Mammary epithelial cell (primary cell): Measurements from ENCODE around the gene LRRN2.

Source experiments
- EZH2 ChIP-seq: IDR thresholded peaks from 2 replicates; pipeline ENCODE4 v1.6.1; 2012; ENCODE audit warnings: low read length, inconsistent platforms, borderline replicate concordance
- TF ChIP-seq, protein P1 (sequence below), 2 donors: IDR thresholded peaks in 1 of 2; conservative IDR thresholded peaks in 1 of 2; 2 replicates each; pipeline ENCODE4 v1.5.1; 2011 to 2012; ENCODE audit warnings: inconsistent platforms in 2 of 2, low read length in 2 of 2, mild to moderate bottlenecking in 2 of 2, control low read depth in 1 of 2, low read depth in 1 of 2; ENCODE audit not compliant: insufficient read depth in 1 of 2; ENCODE audit errors: extremely low read depth in 1 of 2

DNA sequence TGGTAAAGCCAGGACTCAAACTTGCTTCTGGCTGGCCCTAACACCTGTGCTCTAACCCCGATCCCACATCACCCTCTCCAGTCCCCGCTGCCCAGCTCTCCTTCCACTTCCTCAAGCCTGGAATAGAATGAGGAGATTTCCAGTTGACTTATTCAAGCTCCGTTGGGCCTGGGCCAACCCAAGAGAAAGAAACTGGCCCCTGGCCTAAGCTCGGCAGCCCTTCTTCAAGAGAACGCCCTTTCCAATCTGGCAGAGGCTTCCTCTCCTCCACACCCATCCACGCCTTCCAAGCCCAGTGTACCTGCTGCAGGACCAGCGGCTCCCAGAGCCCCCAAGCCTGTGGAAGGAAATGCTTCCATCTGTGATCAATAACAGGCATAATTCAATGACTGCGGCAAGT, 51.9 kb downstream of the LRRN2 start:
- TF ChIP-seq, protein P1, sequence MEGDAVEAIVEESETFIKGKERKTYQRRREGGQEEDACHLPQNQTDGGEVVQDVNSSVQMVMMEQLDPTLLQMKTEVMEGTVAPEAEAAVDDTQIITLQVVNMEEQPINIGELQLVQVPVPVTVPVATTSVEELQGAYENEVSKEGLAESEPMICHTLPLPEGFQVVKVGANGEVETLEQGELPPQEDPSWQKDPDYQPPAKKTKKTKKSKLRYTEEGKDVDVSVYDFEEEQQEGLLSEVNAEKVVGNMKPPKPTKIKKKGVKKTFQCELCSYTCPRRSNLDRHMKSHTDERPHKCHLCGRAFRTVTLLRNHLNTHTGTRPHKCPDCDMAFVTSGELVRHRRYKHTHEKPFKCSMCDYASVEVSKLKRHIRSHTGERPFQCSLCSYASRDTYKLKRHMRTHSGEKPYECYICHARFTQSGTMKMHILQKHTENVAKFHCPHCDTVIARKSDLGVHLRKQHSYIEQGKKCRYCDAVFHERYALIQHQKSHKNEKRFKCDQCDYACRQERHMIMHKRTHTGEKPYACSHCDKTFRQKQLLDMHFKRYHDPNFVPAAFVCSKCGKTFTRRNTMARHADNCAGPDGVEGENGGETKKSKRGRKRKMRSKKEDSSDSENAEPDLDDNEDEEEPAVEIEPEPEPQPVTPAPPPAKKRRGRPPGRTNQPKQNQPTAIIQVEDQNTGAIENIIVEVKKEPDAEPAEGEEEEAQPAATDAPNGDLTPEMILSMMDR (conservative IDR thresholded peaks at IDR 0.05 in 1 of 2, IDR thresholded peaks at IDR 0.05 in 1 of 2; ENCODE audit: extremely low read depth in 1 of 2, insufficient read depth in 1 of 2, low read depth in 1 of 2, low read length in 2 of 2): no peak
- TF ChIP-seq EZH2: no peak
